H7 (cell line): ENCODE results near the gene CD84. TPM values are rescaled to one million over a fixed set of nuclear protein-coding genes. Genes with fewer than 3 reads are reported as not detected.
"Not testable (repeated sequence)": the region's sequence is repeated elsewhere in the genome, so short reads cannot be mapped to it uniquely, and the experiment has no call there.

Experiments used
- DNase-seq: peaks from one replicate; pipeline ENCODE4 v3.0.0; 2012
- H3K27me3 ChIP-seq: 2 replicates; pipeline ENCODE4 v1.6.0; 2011; ENCODE audit warnings: mild to moderate bottlenecking, low read length; ENCODE audit not compliant: control insufficient read depth, insufficient read depth
- H3K36me3 ChIP-seq: replicated peaks from 2 replicates; pipeline ENCODE4 v1.5.1; 2011; ENCODE audit warnings: low read length; ENCODE audit not compliant: control insufficient read depth, insufficient read depth
- H3K4me3 ChIP-seq: 2 replicates; pipeline ENCODE4 v1.5.1; 2011; ENCODE audit warnings: low read depth, mild to moderate bottlenecking, control low read depth, low read length, moderate library complexity; ENCODE audit not compliant: insufficient read depth
- total RNA-seq: library from RNA; depleted of rRNA; stranded (reverse); fragments of >200 nt; shearing (Covaris generic); gene quantifications from 2 replicates; pipeline ENCODE4 v1.2.3, GENCODE V29; 2014

CD84 gene
- total RNA-seq, 1 experiment from 2014 or later, result not detected

- H3K4me3 ChIP-seq, result no peak overlapping the region
- no peaks in the 10 kb centered on the region for H3K27me3 ChIP-seq
- H3K36me3 ChIP-seq, result no peaks in the 10 kb centered on the region
- no peak for DNase-seq
Observed at GRCh38 chr1:160570840-160571239, 8.5 kb downstream of the CD84 start.

- no peak for DNase-seq
Observed at GRCh38 chr1:160569806-160570205, 9.5 kb downstream of the CD84 start.

GRCh38 chr1:160567858-160568682 is 11.2 kb downstream of the CD84 start:
- no peaks in the 10 kb centered on the region for H3K36me3 ChIP-seq
- no peak for DNase-seq
- H3K27me3 ChIP-seq, result no peaks in the 10 kb centered on the region
- no peak overlapping the region for H3K4me3 ChIP-seq

More at GRCh38 chr1:160569806-160570205, 9.5 kb downstream of the CD84 start:
- H3K36me3 ChIP-seq, result no peaks in the 10 kb centered on the region
- H3K27me3 ChIP-seq, result no peaks in the 10 kb centered on the region
- H3K4me3 ChIP-seq, result no peak overlapping the region

GRCh38 chr1:160567341-160567740 is 12.0 kb downstream of the CD84 start:
- no peak for DNase-seq
- Histone ChIP-seq H3K36me3 (no peaks in the 10 kb centered on the region), H3K27me3 (no peaks in the 10 kb centered on the region), H3K4me3 (no peak overlapping the region)

GRCh38 chr1:160565564-160565963 is 13.7 kb downstream of the CD84 start:
- H3K27me3 ChIP-seq, result no peaks in the 10 kb centered on the region
- H3K4me3 ChIP-seq, result no peak overlapping the region
- DNase-seq, result no peak
- no peaks in the 10 kb centered on the region for H3K36me3 ChIP-seq

GRCh38 chr1:160563230-160563629 is 16.1 kb downstream of the CD84 start:
- not testable (repeated sequence) for DNase-seq, H3K4me3 ChIP-seq

GRCh38 chr1:160562745-160563144 is 16.6 kb downstream of the CD84 start:
- H3K36me3 ChIP-seq, H3K27me3 ChIP-seq, H3K4me3 ChIP-seq, DNase-seq: not testable (repeated sequence)

More at GRCh38 chr1:160563230-160563629, 16.1 kb downstream of the CD84 start:
- H3K27me3 ChIP-seq, H3K36me3 ChIP-seq: not testable (repeated sequence)

- H3K4me3 ChIP-seq, result no peak overlapping the region
- H3K36me3 ChIP-seq, result no peaks in the 10 kb centered on the region
- H3K27me3 ChIP-seq, result no peaks in the 10 kb centered on the region
- DNase-seq, result no peak
Observed at GRCh38 chr1:160560806-160561205, 18.5 kb downstream of the CD84 start.

- Histone ChIP-seq H3K27me3 (no peaks in the 10 kb centered on the region), H3K36me3 (no peaks in the 10 kb centered on the region)
- DNase-seq, result no peak
Observed at GRCh38 chr1:160560045-160560705, 19.1 kb downstream of the CD84 start.

GRCh38 chr1:160559437-160559836 is 19.9 kb downstream of the CD84 start:
- H3K4me3 ChIP-seq, DNase-seq, H3K36me3 ChIP-seq, H3K27me3 ChIP-seq: not testable (repeated sequence)

More at GRCh38 chr1:160560045-160560705, 19.1 kb downstream of the CD84 start:
- no peak overlapping the region for H3K4me3 ChIP-seq

GRCh38 chr1:160558660-160559380 is 20.5 kb downstream of the CD84 start:
- H3K36me3 ChIP-seq, result no peaks in the 10 kb centered on the region
- H3K27me3 ChIP-seq, result no peaks in the 10 kb centered on the region
- H3K4me3 ChIP-seq, result no peak overlapping the region
- DNase-seq, result no peak

- no peaks in the 10 kb centered on the region for H3K36me3 ChIP-seq
- H3K27me3 ChIP-seq, result no peaks in the 10 kb centered on the region
- H3K4me3 ChIP-seq, result no peak overlapping the region
- no peak for DNase-seq
Observed at GRCh38 chr1:160553778-160554177, 25.5 kb downstream of the CD84 start.

GRCh38 chr1:160552425-160552824 is 26.9 kb downstream of the CD84 start:
- Histone ChIP-seq H3K4me3 (no peak overlapping the region), H3K27me3 (no peaks in the 10 kb centered on the region), H3K36me3 (no peaks in the 10 kb centered on the region)
- DNase-seq, result no peak

GRCh38 chr1:160550572-160551034 is 28.7 kb downstream of the CD84 start:
- no peaks in the 10 kb centered on the region for H3K36me3 ChIP-seq
- no peak overlapping the region for H3K4me3 ChIP-seq
- DNase-seq, result peak; percentile 28
- H3K27me3 ChIP-seq, result no peaks in the 10 kb centered on the region

GRCh38 chr1:160549665-160550006 is 29.7 kb downstream of the CD84 start:
- H3K4me3 ChIP-seq, result no peak overlapping the region
- no peak for DNase-seq
- H3K36me3 ChIP-seq, result no peaks in the 10 kb centered on the region
- H3K27me3 ChIP-seq, result no peaks in the 10 kb centered on the region
